Measurements from ENCODE around the gene MEGF11.

MEGF11 gene

DNA sequence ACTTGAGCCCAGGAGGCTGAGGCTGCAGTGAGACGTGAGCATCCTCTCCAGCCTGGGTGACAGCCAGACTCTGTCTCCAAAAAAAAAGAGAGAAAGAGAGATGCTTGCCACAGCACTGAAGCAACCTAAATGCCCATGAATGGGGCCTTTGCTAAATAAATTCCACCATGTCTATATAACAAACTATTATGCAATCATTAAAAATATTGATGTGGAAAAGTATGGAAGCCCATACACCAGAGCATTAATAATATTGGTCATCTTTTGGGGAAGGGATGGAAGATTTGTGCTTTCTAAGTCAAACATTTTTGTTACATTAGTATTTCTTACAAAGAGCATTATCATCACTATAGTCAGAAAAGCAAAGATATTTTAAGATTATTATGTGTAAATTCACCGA lies 116.6 kb downstream of the MEGF11 start:
- TF ChIP-seq, protein P1, sequence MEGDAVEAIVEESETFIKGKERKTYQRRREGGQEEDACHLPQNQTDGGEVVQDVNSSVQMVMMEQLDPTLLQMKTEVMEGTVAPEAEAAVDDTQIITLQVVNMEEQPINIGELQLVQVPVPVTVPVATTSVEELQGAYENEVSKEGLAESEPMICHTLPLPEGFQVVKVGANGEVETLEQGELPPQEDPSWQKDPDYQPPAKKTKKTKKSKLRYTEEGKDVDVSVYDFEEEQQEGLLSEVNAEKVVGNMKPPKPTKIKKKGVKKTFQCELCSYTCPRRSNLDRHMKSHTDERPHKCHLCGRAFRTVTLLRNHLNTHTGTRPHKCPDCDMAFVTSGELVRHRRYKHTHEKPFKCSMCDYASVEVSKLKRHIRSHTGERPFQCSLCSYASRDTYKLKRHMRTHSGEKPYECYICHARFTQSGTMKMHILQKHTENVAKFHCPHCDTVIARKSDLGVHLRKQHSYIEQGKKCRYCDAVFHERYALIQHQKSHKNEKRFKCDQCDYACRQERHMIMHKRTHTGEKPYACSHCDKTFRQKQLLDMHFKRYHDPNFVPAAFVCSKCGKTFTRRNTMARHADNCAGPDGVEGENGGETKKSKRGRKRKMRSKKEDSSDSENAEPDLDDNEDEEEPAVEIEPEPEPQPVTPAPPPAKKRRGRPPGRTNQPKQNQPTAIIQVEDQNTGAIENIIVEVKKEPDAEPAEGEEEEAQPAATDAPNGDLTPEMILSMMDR (conservative IDR thresholded peaks at IDR 0.05; ENCODE audit: low read length), result no peak
- no peak for DNase-seq (ENCODE audit: low read depth)
- H3K4me3 ChIP-seq (ENCODE audit: low read length), result no peak overlapping the region

DNA sequence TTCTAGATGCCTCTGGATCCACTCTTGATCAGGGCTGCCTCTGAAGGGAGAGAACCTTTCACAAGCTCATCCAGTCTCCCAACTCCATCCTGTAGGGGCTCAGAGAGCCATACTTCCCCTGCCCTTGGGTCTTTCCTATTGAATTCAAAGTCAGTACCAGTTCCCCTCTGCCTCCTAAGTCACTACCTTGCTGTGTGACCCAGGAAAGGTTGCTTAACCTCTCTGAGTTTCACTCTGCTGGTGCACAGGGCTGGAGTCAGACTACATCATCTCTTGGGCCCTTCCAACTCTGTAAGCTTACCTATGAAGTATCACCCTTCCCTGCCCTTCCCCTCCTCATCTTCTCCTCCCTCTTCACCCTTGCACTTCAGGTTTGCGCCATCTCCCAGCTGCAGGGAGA lies 117.9 kb downstream of the MEGF11 start:
- no peak for DNase-seq (ENCODE audit: low read depth)
- TF ChIP-seq, protein P1 (conservative IDR thresholded peaks at IDR 0.05; ENCODE audit: low read length), result no peak
- H3K4me3 ChIP-seq (ENCODE audit: low read length), result no peak overlapping the region

DNA sequence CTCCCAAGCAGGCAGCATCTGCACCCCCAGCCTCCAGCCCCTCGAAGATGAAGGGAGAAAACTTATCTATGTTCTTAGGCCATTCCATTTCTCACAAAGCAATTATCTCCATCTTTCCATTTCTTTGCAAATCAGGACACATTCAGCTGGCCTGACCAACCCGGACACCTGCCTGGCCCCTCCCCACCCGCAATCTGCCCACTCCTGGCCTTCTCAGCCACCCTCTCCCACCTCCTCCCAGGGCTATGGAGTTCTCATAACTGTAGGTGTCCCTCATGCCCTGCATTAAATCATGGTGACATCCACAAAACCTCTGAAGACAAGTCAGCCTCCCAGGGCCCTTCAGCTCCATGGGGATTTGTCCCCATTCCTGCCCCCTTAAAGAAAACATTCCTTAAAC lies 119.3 kb downstream of the MEGF11 start:
- TF ChIP-seq, protein P1 (conservative IDR thresholded peaks at IDR 0.05; ENCODE audit: low read length), result no peak
- DNase-seq (ENCODE audit: low read depth), result no peak
- no peak overlapping the region for H3K4me3 ChIP-seq (ENCODE audit: low read length)

DNA sequence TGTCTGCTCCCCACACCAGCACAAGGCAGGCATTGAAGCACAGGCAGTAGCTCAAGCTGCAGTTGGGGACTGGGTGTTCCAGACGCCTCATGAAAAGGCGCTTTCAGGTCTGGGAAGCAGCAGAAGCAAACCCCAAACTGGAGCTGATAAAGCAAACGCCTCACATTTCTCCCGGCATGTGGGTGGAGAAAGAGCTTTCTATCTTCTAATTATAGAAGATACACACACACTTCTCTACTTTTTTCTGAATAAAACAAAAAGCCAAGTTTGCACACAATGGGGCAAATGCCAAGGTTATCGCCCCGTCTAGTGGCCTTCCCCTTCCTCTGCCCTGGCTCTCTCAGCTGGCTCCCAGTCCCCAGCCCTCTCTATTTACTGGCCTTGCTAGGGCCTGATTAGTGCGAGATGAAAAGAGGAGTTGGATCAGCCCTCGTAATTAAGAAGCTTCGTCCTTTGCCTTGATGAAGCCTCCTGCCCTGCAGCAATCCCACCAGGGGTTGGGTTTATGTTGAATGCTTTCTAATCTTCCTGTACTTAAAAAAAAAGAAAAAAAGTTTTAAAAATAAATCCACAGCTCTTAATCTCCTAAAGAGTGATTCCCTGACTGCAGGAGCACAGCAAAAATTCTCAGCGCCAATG lies 120.2 kb downstream of the MEGF11 start:
- DNase-seq (ENCODE audit: low read depth), result no peak
- TF ChIP-seq, protein P1 (conservative IDR thresholded peaks at IDR 0.05; ENCODE audit: low read length), result no peak
- H3K4me3 ChIP-seq (ENCODE audit: low read length), result no peak overlapping the region

DNA sequence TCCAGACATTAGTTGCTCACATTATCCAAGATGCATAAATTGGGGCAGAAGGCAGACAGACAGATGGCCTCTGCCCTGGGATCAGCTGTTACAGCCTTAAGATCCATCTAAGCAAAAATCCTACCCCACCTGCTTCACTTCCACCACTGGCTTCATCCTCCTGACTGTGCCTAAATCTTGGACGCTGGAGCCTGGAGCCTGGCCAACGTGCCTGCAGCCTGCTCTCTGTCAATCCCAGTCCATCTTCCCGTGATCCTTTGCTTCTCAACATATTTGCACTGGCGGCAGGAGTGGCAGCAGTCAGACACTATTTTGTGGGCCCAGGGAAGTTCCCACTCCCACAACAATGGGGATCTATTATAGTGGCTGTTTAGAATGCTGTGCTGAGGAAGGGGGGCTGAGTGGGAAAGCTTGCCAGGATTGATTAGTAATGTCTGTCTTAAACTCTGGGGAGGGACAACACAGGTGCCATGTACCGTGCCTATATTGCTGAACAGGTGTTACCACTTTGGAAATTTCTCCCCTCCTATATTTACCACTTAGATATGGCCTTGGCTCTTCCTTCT lies 121.2 kb downstream of the MEGF11 start:
- H3K4me3 ChIP-seq (ENCODE audit: low read length), result no peak overlapping the region
- TF ChIP-seq, protein P1 (conservative IDR thresholded peaks at IDR 0.05; ENCODE audit: low read length), result no peak
- no peak for DNase-seq (ENCODE audit: low read depth)

DNA sequence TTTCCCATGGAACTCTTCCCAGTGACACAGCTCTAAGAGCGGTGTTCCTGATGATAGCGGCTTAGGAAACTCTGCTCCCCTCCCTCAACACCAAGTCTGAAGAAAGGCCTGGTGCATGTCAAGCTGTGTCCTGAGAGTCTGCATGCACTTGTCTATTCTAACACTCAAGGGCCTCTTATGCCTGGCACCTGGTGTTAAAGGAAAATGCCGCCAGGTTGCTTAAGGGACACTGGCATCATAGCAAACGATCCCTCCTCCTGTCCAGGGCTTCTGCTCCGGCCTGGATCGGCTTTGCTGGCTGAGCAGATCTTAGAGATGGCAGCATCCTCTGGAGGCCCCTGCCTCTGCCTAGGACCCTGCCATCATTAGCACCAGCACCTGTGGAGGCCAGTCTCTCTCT lies 121.7 kb downstream of the MEGF11 start:
- no peak overlapping the region for H3K4me3 ChIP-seq (ENCODE audit: low read length)
- no peak for DNase-seq (ENCODE audit: low read depth)
- TF ChIP-seq, protein P1 (conservative IDR thresholded peaks at IDR 0.05; ENCODE audit: low read length), result no peak

DNA sequence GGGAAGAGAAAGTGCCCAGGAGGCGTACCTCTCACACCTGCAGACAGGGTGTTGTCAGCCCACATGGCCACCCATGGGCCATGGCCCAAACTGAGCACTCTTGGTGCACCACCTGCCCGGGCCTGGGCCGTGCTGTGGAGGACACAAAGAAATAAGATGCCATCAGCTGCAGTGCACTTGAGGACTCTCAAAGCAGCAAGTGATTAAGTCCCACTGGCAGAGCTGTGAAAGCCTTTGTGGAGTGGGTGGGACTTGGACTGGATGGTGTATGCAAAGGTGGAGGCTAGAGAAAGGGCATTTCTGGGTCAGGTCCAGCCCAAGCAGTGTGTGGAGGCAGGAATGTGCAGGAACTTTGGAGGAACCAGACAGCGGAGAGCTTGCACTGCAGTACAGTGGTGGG lies 122.3 kb downstream of the MEGF11 start:
- TF ChIP-seq, protein P1 (conservative IDR thresholded peaks at IDR 0.05; ENCODE audit: low read length), result no peak
- no peak overlapping the region for H3K4me3 ChIP-seq (ENCODE audit: low read length)

More for the DNA sequence above, 122.3 kb downstream of the MEGF11 start:
- no peak for DNase-seq (ENCODE audit: low read depth)

All from AG10803 (cell line).